ENCODE data around the gene CLNK. TPM values are rescaled to one million over a fixed set of nuclear protein-coding genes. Genes with fewer than 3 reads are reported as not detected.

CLNK gene
- total and polyA plus RNA-seq, 4 donors = under 0.01 to 0.01 (median under 0.01) TPM; not detected in 1

- peaks cover 0 to 13% (median 6%) of the 10 kb centered on the region in 4 donors for H3K36me3 ChIP-seq (ENCODE audit: control insufficient read depth in 4 of 4, insufficient read depth in 3 of 4, low read depth in 1 of 4, low read length in 3 of 4)
- no peak for DNase-seq (ENCODE audit: low spot score)
- no peak overlapping the region for H3K4me3 ChIP-seq (ENCODE audit: low read depth in 1 of 3, low read length in 3 of 3)
- TF ChIP-seq NR2F2 (IDR thresholded peaks at IDR 0.05) = no peak
- TF ChIP-seq ATF3 (IDR thresholded peaks at IDR 0.05) = no peak
- TF ChIP-seq RXRA (IDR thresholded peaks at IDR 0.05) = no peak
- no peak for TF ChIP-seq REST (IDR thresholded peaks at IDR 0.05)
- TF ChIP-seq JUND (IDR thresholded peaks at IDR 0.05) = no peak
- no peak for TF ChIP-seq HNF4G (IDR thresholded peaks at IDR 0.05)
- no peak for TF ChIP-seq YY1 (IDR thresholded peaks at IDR 0.05)
- no peak for TF ChIP-seq MAX (IDR thresholded peaks at IDR 0.05)
- no peak for TF ChIP-seq ZBTB33 (IDR thresholded peaks at IDR 0.05)
- TF ChIP-seq GABPA (IDR thresholded peaks at IDR 0.05 in 1 of 2, conservative IDR thresholded peaks at IDR 0.05 in 1 of 2) = no peak
- no peak for TF ChIP-seq HNF4A (conservative IDR thresholded peaks at IDR 0.05)
- TF ChIP-seq FOXA1 (IDR thresholded peaks at IDR 0.05) = no peak
- TF ChIP-seq RAD21 (IDR thresholded peaks at IDR 0.05) = no peak
- no peak for TF ChIP-seq EGR1 (IDR thresholded peaks at IDR 0.05; ENCODE audit: low read depth in 2 of 2)
- TF ChIP-seq TAF1 (conservative IDR thresholded peaks at IDR 0.05) = no peak
- H3K4me1 ChIP-seq (ENCODE audit: control insufficient read depth in 4 of 4, insufficient read depth in 4 of 4, low read length in 3 of 4) = peaks cover 0 to 11% (median 3%) of the 10 kb centered on the region in 4 donors
- H3K9me3 ChIP-seq (ENCODE audit: control insufficient read depth in 4 of 4, low read length in 3 of 4) = no peaks in the 10 kb centered on the region
- H3K27ac ChIP-seq (ENCODE audit: low read depth in 1 of 2, low read length in 2 of 2) = no peak overlapping the region
- WGBS = 96% methylated on average over 2 of the region's 2 CpGs
- peaks cover 0 to 4% (median 0%) of the 10 kb centered on the region in 4 donors for H3K27me3 ChIP-seq (ENCODE audit: control insufficient read depth in 4 of 4, insufficient read depth in 4 of 4, low read length in 3 of 4)
- no peak overlapping the region for H3K9ac ChIP-seq (ENCODE audit: low read depth in 1 of 2, low read length in 2 of 2)
These were observed 229.4 kb downstream of the CLNK start for GRCh38 chr4:10455133-10455532.

- Histone ChIP-seq H3K4me1 (ENCODE audit: control insufficient read depth in 4 of 4, insufficient read depth in 4 of 4, low read length in 3 of 4) (peaks cover 0 to 11% (median 3%) of the 10 kb centered on the region in 4 donors), H3K27ac (ENCODE audit: low read depth in 1 of 2, low read length in 2 of 2) (no peak overlapping the region), H3K36me3 (ENCODE audit: control insufficient read depth in 4 of 4, insufficient read depth in 3 of 4, low read depth in 1 of 4, low read length in 3 of 4) (peaks cover 0 to 14% (median 6%) of the 10 kb centered on the region in 4 donors), H3K4me3 (ENCODE audit: low read depth in 1 of 3, low read length in 3 of 3) (no peak overlapping the region), H3K27me3 (ENCODE audit: control insufficient read depth in 4 of 4, insufficient read depth in 4 of 4, low read length in 3 of 4) (peaks cover 0 to 3% (median 0%) of the 10 kb centered on the region in 4 donors), H3K9me3 (ENCODE audit: control insufficient read depth in 4 of 4, low read length in 3 of 4) (no peaks in the 10 kb centered on the region), H3K9ac (ENCODE audit: low read depth in 1 of 2, low read length in 2 of 2) (no peak overlapping the region)
- TF ChIP-seq ZBTB33 (IDR thresholded peaks at IDR 0.05) (no peak), EGR1 (IDR thresholded peaks at IDR 0.05; ENCODE audit: low read depth in 2 of 2) (no peak), REST (IDR thresholded peaks at IDR 0.05) (no peak), RXRA (IDR thresholded peaks at IDR 0.05) (no peak), ATF3 (IDR thresholded peaks at IDR 0.05) (no peak), JUND (IDR thresholded peaks at IDR 0.05) (no peak), HNF4A (conservative IDR thresholded peaks at IDR 0.05) (no peak), SP1 (IDR thresholded peaks at IDR 0.05) (no peak), CTCF (IDR thresholded peaks at IDR 0.05; ENCODE audit: low read depth, low read length, missing input control) (no peak), MAX (IDR thresholded peaks at IDR 0.05) (no peak), NR2F2 (IDR thresholded peaks at IDR 0.05) (no peak)
- WGBS = 93% methylated on average over 6 of the region's 6 CpGs
- no peak for DNase-seq (ENCODE audit: low spot score)
These were observed 229.8 kb downstream of the CLNK start for GRCh38 chr4:10454726-10455125.
